WTC11 (cell line): ENCODE results near the gene PPWD1.

Experiments used
- CREB1 ChIP-seq: sonication (generic); formaldehyde crosslinking; IDR thresholded peaks from 2 replicates; pipeline ENCODE4 v1.8.0; 2023; ENCODE audit warnings: mild to moderate bottlenecking, missing genetic modification reagents
- ETV6 ChIP-seq: sonication (generic); formaldehyde crosslinking; IDR thresholded peaks from 2 replicates; pipeline ENCODE4 v1.8.1; 2022; ENCODE audit warnings: mild to moderate bottlenecking, missing genetic modification reagents
- MYBL2 ChIP-seq: sonication (generic); formaldehyde crosslinking; IDR thresholded peaks from 2 replicates; pipeline ENCODE4 v1.8.1; 2023; ENCODE audit warnings: mild to moderate bottlenecking, moderate library complexity, missing genetic modification reagents
- OVOL2 ChIP-seq: fragments of 250-450 bp; sonication (Bioruptor Pico); IDR thresholded peaks from 2 replicates; pipeline ENCODE4 v1.9.0; 2021; ENCODE audit warnings: mild to moderate bottlenecking, borderline replicate concordance
- SP1 ChIP-seq: sonication (generic); formaldehyde crosslinking; conservative IDR thresholded peaks from 2 replicates; pipeline ENCODE4 v1.8.1; 2022; ENCODE audit warnings: missing genetic modification reagents
- TEAD1 ChIP-seq: sonication (generic); formaldehyde crosslinking; IDR thresholded peaks from 2 replicates; pipeline ENCODE4 v1.8.0; 2022; ENCODE audit warnings: mild to moderate bottlenecking, missing genetic modification reagents
- ZNF317 ChIP-seq: sonication (generic); formaldehyde crosslinking; IDR thresholded peaks from 2 replicates; pipeline ENCODE4 v1.8.1; 2023; ENCODE audit warnings: low read depth, mild to moderate bottlenecking, moderate library complexity, missing genetic modification reagents, borderline replicate concordance
- TF ChIP-seq, protein P1 (sequence below): fragments of 200-600 bp; IDR thresholded peaks from 2 replicates; pipeline ENCODE4 v1.8.0; 2022; ENCODE audit warnings: antibody characterized with exemption
- TF ChIP-seq, protein P2 (sequence below): sonication (generic); formaldehyde crosslinking; IDR thresholded peaks from 2 replicates; pipeline ENCODE4 v1.8.1; 2022; ENCODE audit warnings: low read depth, missing genetic modification reagents, borderline replicate concordance
- TF ChIP-seq, protein P3 (sequence below): sonication (generic); formaldehyde crosslinking; IDR thresholded peaks from 2 replicates; pipeline ENCODE4 v1.8.0; 2022; ENCODE audit warnings: mild to moderate bottlenecking, missing genetic modification reagents
- TF ChIP-seq, protein P4 (sequence below): sonication (generic); formaldehyde crosslinking; conservative IDR thresholded peaks from 2 replicates; pipeline ENCODE4 v1.8.1; 2022; ENCODE audit warnings: mild to moderate bottlenecking, missing genetic modification reagents

DNA sequence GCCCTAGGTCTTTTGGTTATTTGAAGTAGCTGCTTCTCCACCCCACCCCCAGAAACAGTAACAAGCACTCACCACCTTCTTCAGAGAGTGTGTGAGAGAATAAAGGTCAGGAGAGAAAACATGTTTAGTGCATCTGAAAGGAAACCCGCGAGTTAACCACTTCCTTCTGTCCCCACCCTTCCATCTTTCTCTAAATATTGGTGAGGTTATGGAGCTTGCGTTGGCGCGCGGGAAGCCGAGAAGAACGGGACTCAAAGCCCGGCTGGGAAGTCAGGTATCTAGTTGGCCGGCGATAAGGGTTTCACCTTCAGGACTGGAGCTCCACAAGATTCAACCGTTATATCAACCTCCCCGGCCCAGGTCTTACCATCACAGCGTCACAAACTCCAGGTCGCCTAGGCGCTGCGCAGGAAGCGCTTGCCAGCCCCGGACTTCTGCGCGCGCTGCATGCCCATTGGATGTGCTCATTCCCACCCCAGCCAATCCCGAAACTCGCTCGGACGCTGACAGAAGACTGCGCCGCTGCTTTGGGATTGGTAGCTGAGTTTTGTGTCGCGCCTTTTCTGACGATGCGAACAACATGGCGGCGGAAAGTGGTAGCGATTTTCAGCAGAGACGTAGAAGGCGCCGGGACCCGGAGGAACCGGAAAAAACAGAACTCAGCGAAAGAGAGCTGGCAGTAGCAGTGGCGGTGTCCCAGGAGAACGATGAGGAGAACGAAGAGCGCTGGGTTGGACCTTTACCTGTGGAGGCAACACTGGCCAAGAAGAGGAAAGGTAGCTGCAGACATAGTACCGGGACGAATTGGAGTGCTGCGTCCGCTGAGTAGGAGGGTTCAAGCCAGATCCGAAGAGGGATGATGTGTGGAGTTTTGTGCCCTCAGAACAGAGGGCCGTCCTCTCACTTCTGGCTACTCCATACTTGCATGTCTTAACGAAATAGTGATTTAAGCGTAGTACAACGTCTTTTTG lies at the start of gene PPWD1, which contains the start of gene CENPK:
- TF ChIP-seq TEAD1 (CRISPR knock-in tag) (peak; percentile 38; the same call in 1 of the 2 replicates), OVOL2 (CRISPR knock-in tag) (no peak), SP1 (CRISPR knock-in tag) (peak; percentile 78), ZNF317 (CRISPR knock-in tag) (no peak), MYBL2 (CRISPR knock-in tag) (peak; percentile 46; the same call in 1 of the 2 replicates), ETV6 (peak; percentile 94), CREB1 (CRISPR knock-in tag) (peak; percentile 72; the same call in 1 of the 2 replicates)
- TF ChIP-seq, protein P1, sequence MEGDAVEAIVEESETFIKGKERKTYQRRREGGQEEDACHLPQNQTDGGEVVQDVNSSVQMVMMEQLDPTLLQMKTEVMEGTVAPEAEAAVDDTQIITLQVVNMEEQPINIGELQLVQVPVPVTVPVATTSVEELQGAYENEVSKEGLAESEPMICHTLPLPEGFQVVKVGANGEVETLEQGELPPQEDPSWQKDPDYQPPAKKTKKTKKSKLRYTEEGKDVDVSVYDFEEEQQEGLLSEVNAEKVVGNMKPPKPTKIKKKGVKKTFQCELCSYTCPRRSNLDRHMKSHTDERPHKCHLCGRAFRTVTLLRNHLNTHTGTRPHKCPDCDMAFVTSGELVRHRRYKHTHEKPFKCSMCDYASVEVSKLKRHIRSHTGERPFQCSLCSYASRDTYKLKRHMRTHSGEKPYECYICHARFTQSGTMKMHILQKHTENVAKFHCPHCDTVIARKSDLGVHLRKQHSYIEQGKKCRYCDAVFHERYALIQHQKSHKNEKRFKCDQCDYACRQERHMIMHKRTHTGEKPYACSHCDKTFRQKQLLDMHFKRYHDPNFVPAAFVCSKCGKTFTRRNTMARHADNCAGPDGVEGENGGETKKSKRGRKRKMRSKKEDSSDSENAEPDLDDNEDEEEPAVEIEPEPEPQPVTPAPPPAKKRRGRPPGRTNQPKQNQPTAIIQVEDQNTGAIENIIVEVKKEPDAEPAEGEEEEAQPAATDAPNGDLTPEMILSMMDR, result no peak
- TF ChIP-seq, protein P2, sequence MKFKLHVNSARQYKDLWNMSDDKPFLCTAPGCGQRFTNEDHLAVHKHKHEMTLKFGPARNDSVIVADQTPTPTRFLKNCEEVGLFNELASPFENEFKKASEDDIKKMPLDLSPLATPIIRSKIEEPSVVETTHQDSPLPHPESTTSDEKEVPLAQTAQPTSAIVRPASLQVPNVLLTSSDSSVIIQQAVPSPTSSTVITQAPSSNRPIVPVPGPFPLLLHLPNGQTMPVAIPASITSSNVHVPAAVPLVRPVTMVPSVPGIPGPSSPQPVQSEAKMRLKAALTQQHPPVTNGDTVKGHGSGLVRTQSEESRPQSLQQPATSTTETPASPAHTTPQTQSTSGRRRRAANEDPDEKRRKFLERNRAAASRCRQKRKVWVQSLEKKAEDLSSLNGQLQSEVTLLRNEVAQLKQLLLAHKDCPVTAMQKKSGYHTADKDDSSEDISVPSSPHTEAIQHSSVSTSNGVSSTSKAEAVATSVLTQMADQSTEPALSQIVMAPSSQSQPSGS (CRISPR knock-in tag), result no peak
- TF ChIP-seq, protein P3, sequence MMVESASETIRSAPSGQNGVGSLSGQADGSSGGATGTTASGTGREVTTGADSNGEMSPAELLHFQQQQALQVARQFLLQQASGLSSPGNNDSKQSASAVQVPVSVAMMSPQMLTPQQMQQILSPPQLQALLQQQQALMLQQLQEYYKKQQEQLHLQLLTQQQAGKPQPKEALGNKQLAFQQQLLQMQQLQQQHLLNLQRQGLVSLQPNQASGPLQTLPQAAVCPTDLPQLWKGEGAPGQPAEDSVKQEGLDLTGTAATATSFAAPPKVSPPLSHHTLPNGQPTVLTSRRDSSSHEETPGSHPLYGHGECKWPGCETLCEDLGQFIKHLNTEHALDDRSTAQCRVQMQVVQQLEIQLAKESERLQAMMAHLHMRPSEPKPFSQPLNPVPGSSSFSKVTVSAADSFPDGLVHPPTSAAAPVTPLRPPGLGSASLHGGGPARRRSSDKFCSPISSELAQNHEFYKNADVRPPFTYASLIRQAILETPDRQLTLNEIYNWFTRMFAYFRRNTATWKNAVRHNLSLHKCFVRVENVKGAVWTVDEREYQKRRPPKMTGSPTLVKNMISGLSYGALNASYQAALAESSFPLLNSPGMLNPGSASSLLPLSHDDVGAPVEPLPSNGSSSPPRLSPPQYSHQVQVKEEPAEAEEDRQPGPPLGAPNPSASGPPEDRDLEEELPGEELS (CRISPR knock-in tag), result peak; percentile 18; the same call in 1 of the 2 replicates
- TF ChIP-seq, protein P4, sequence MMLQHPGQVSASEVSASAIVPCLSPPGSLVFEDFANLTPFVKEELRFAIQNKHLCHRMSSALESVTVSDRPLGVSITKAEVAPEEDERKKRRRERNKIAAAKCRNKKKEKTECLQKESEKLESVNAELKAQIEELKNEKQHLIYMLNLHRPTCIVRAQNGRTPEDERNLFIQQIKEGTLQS, result no peak
